T-helper 2 cell treated with Interferon-gamma antibody and Interleukin-4, amounts not matched to agents 100 ng/mL and 5 ng/mL, for 36 hours (primary cell): Measurements from ENCODE around the gene FXN. TPM values are rescaled to one million over a fixed set of nuclear protein-coding genes. Genes with fewer than 3 reads are reported as not detected.
"Not testable (repeated sequence)": the region's sequence is repeated elsewhere in the genome, so short reads cannot be mapped to it uniquely, and the experiment has no call there.

Source experiments
- intact Hi-C: fragments of 100-400 bp; cut with micrococcal nuclease; formaldehyde crosslinking; loops from one replicate; pipeline ENCODE4 v1.15.1; 2023
- total RNA-seq: library from RNA; stranded (reverse); gene quantifications from 2 replicates; pipeline ENCODE4 v1.2.3, GENCODE V29; 2022

FXN gene
- total RNA-seq, 1 donor from 2014 or later, result 37.8 TPM

- intact Hi-C loops, result not testable (repeated sequence)
Observed at GRCh38 chr9:69094361-69095135, 59.0 kb downstream of the FXN start.

GRCh38 chr9:69097064-69097463 lies 61.5 kb downstream of the FXN start:
- intact Hi-C loops, result no loop called here

GRCh38 chr9:69097923-69098593 lies 62.5 kb downstream of the FXN start:
- intact Hi-C loops, result no loop called here

- intact Hi-C loops, result not testable (repeated sequence)
Observed at GRCh38 chr9:69103348-69103996, 67.9 kb downstream of the FXN start.

GRCh38 chr9:69104830-69105527 lies 69.4 kb downstream of the FXN start:
- intact Hi-C loops, result no loop called here

- intact Hi-C loops, result no loop called here
Observed at GRCh38 chr9:69107771-69108170, 72.2 kb downstream of the FXN start.

GRCh38 chr9:69108706-69109105 lies 73.2 kb downstream of the FXN start:
- intact Hi-C loops, result not testable (repeated sequence)

GRCh38 chr9:69109152-69109551 lies 73.6 kb downstream of the FXN start:
- intact Hi-C loops, result no loop called here

- intact Hi-C loops, result not testable (repeated sequence)
Observed at GRCh38 chr9:69112646-69113045, 77.1 kb downstream of the FXN start.

- intact Hi-C loops, result no loop called here
Observed at GRCh38 chr9:69115621-69116020, 80.1 kb downstream of the FXN start.

GRCh38 chr9:69118656-69119055 lies 83.1 kb downstream of the FXN start:
- intact Hi-C loops, result no loop called here

GRCh38 chr9:69120380-69121154 lies 85.0 kb downstream of the FXN start:
- intact Hi-C loops, result loop anchor here (2.0 to 5.0 kb wide), 3 partner anchors 48 to 83 kb away; partner anchors contain the start of gene FXN

GRCh38 chr9:69121155-69122081 lies 85.9 kb downstream of the FXN start:
- intact Hi-C loops, result loop anchor here (1.0 to 5.0 kb wide), 5 partner anchors 9 to 84 kb away; partner anchors contain the start of gene FXN

- intact Hi-C loops, result loop anchor here (1.0 to 5.0 kb wide), 4 partner anchors 8 to 85 kb away; partner anchors contain the start of gene FXN
Observed at GRCh38 chr9:69122082-69122548, 86.6 kb downstream of the FXN start.

- intact Hi-C loops, result loop anchor here (1.0 to 5.0 kb wide), 4 partner anchors 8 to 85 kb away; partner anchors contain the start of gene FXN
Observed at GRCh38 chr9:69122549-69123141, 87.1 kb downstream of the FXN start.

GRCh38 chr9:69130456-69131441 lies 95.2 kb downstream of the FXN start:
- intact Hi-C loops, result loop anchor here (1.0 kb wide), 1 partner anchor 8 kb away; no protein-coding TSS in a partner anchor

- intact Hi-C loops, result no loop called here
Observed at GRCh38 chr9:69131682-69132081, 96.1 kb downstream of the FXN start.

- intact Hi-C loops, result no loop called here
Observed at GRCh38 chr9:69132361-69132760, 96.8 kb downstream of the FXN start.
